OCI-LY1 (cell line): ENCODE measurements around the gene CETN1.

Experiments
- EZH2 ChIP-seq: fragments of 200-600 bp; sonication (generic), shearing (Covaris generic); IDR thresholded peaks from 2 replicates; pipeline ENCODE4 v1.8.0; 2017; ENCODE audit warnings: borderline replicate concordance, mixed run types, mild to moderate bottlenecking, antibody characterized with exemption, low read length, moderate library complexity, mixed read lengths
- TF ChIP-seq, protein P1 (sequence below): fragments of 200-600 bp; sonication (generic), shearing (Covaris generic); IDR thresholded peaks from 2 replicates; pipeline ENCODE4 v1.5.1; 2017; ENCODE audit warnings: mild to moderate bottlenecking, antibody characterized with exemption, low read length, moderate library complexity, mixed read lengths

DNA sequence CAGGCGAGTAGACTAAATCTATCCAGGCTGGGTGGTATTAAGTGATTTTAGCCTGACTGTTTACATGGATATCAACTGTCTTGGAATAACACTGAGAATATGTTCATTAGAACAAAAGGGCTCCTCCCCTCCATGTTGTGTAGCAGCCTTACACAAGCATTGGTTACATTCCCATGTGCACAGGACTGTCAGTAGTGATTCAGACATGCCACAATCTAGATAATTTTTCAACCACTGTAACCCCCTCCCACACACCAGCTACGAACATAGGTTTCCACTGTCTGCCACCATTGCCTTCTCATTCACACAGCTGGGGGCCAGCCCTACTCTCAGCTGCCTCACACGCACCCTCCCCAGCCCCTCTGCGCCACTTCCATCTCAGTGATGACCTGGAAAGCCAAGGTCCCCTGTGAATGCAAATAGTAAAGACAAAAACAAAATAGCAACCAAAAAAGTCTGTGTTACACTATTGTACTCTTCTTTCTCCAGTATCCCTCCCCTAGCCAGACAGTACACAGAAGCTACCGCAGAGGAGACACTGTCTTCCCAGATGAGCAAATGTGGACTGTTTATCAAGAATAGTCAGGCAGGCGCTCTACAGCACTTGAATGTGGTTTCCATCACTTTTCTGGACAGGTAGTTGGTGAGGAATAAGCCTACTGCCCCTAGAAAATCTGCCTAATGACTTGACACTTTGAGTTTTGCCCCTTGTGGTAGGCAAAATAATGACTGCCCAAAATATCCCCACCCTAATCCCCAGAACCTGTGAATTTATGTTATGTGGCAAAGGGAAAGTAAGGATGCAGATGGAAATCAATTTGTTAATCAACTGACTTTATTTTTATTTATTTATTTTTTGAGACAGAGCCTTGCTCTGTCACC is 49.3 kb downstream of the CETN1 start:
- TF ChIP-seq, protein P1, sequence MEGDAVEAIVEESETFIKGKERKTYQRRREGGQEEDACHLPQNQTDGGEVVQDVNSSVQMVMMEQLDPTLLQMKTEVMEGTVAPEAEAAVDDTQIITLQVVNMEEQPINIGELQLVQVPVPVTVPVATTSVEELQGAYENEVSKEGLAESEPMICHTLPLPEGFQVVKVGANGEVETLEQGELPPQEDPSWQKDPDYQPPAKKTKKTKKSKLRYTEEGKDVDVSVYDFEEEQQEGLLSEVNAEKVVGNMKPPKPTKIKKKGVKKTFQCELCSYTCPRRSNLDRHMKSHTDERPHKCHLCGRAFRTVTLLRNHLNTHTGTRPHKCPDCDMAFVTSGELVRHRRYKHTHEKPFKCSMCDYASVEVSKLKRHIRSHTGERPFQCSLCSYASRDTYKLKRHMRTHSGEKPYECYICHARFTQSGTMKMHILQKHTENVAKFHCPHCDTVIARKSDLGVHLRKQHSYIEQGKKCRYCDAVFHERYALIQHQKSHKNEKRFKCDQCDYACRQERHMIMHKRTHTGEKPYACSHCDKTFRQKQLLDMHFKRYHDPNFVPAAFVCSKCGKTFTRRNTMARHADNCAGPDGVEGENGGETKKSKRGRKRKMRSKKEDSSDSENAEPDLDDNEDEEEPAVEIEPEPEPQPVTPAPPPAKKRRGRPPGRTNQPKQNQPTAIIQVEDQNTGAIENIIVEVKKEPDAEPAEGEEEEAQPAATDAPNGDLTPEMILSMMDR = no peak
- no peak for TF ChIP-seq EZH2
